Measurements from ENCODE around the gene GMNC. TPM values are rescaled to one million over a fixed set of nuclear protein-coding genes. Genes with fewer than 3 reads are reported as not detected.
"Not testable (repeated sequence)": the region's sequence is repeated elsewhere in the genome, so short reads cannot be mapped to it uniquely, and the experiment has no call there.

The GMNC gene
- not detected for total RNA-seq

- DNase-seq, result no peak
Measured at GRCh38 chr3:190862209-190863118, at the start of gene GMNC. GMNC (minus strand) TSS chr3:190862694; CDS start chr3:190862615, 79 bp downstream.

GRCh38 chr3:190911382-190911781, 48.9 kb upstream of the GMNC start:
- no peak for DNase-seq

GRCh38 chr3:190909908-190910307, 47.4 kb upstream of the GMNC start:
- no peak for DNase-seq

GRCh38 chr3:190903156-190903555, 40.7 kb upstream of the GMNC start:
- no peak for DNase-seq

GRCh38 chr3:190902292-190902691, 39.8 kb upstream of the GMNC start:
- DNase-seq, result no peak

- DNase-seq, result no peak
Measured at GRCh38 chr3:190892395-190892902, 30.0 kb upstream of the GMNC start.

GRCh38 chr3:190886945-190887344, 24.5 kb upstream of the GMNC start:
- DNase-seq, result no peak

- peak; percentile 40 for DNase-seq
Measured at GRCh38 chr3:190883973-190884832, 21.7 kb upstream of the GMNC start.

- no peak for DNase-seq
Measured at GRCh38 chr3:190883141-190883540, 20.6 kb upstream of the GMNC start.

- no peak for DNase-seq
Measured at GRCh38 chr3:190877925-190878324, 15.4 kb upstream of the GMNC start.

- DNase-seq, result not testable (repeated sequence)
Measured at GRCh38 chr3:190876433-190876832, 13.9 kb upstream of the GMNC start.

- not testable (repeated sequence) for DNase-seq
Measured at GRCh38 chr3:190875061-190875460, 12.6 kb upstream of the GMNC start.

GRCh38 chr3:190870127-190870526, 7.6 kb upstream of the GMNC start:
- no peak for DNase-seq

GRCh38 chr3:190867071-190867470, 4.6 kb upstream of the GMNC start:
- DNase-seq, result no peak

GRCh38 chr3:190865828-190866227, 3.3 kb upstream of the GMNC start:
- no peak for DNase-seq

- no peak for DNase-seq
Measured at GRCh38 chr3:190865419-190865818, 2.9 kb upstream of the GMNC start.

- DNase-seq, result no peak
Measured at GRCh38 chr3:190864002-190864401, 1.5 kb upstream of the GMNC start.

- no peak for DNase-seq
Measured at GRCh38 chr3:190863119-190863465, 598 bp upstream of the GMNC start.

GRCh38 chr3:190860521-190860920, 2.0 kb downstream of the GMNC start:
- no peak for DNase-seq

- no peak for DNase-seq
Measured at GRCh38 chr3:190855151-190855550, 7.3 kb downstream of the GMNC start.

- DNase-seq, result no peak
Measured at GRCh38 chr3:190854062-190854461, 8.4 kb downstream of the GMNC start.

- DNase-seq, result no peak
Measured at GRCh38 chr3:190853464-190853863, 9.0 kb downstream of the GMNC start.

GRCh38 chr3:190849607-190850006, 12.9 kb downstream of the GMNC start:
- DNase-seq, result no peak
